HepG2 (cell line): ENCODE data around the gene MPZL3. TPM values are rescaled to one million over a fixed set of nuclear protein-coding genes. Genes with fewer than 3 reads are reported as not detected.

ENCODE experiments used
- ATF7 ChIP-seq, 2 experiments: fragments of 450-650 bp in 1 of 2; sonication (generic) in 1 of 2; formaldehyde crosslinking in 1 of 2; IDR thresholded peaks; 2 replicates each; pipeline versions ENCODE4 v1.4.0 to v1.6.1; 2016 to 2020; ENCODE audit warnings: antibody characterized with exemption in 1 of 2, mild to moderate bottlenecking in 1 of 2, missing genetic modification reagents in 1 of 2
- BRCA1 ChIP-seq: sonication (generic); formaldehyde crosslinking; IDR thresholded peaks from 2 replicates; pipeline ENCODE4 v1.4.0; 2020; ENCODE audit warnings: missing genetic modification reagents
- CHCHD3 ChIP-seq: sonication (generic); formaldehyde crosslinking; IDR thresholded peaks from 2 replicates; pipeline ENCODE4 v1.8.0; 2022; ENCODE audit warnings: mild to moderate bottlenecking, missing genetic modification reagents, moderate library complexity
- ELF1 ChIP-seq: sonication (generic); formaldehyde crosslinking; IDR thresholded peaks from 2 replicates; pipeline ENCODE4 v1.4.0; 2020; ENCODE audit warnings: missing genetic modification reagents
- ETV5 ChIP-seq: IDR thresholded peaks from 2 replicates; pipeline ENCODE4 v1.6.1; 2018; ENCODE audit warnings: missing biosample characterization, missing genetic modification reagents, inconsistent platforms, borderline replicate concordance
- FOXP1 ChIP-seq, 2 experiments: fragments of 450-650 bp in 1 of 2; IDR thresholded peaks; 2 replicates each; pipeline ENCODE4 v1.6.1; 2017 to 2018; ENCODE audit warnings: antibody characterized with exemption in 1 of 2
- HHEX ChIP-seq: IDR thresholded peaks from 2 replicates; pipeline ENCODE4 v1.6.1; 2016; ENCODE audit warnings: control low read depth
- HOXA3 ChIP-seq: sonication (generic); formaldehyde crosslinking; IDR thresholded peaks from 2 replicates; pipeline ENCODE4 v1.5.0; 2020; ENCODE audit warnings: missing genetic modification reagents
- KDM4B ChIP-seq: sonication (generic); formaldehyde crosslinking; IDR thresholded peaks from 2 replicates; pipeline ENCODE4 v1.4.0; 2020; ENCODE audit warnings: missing genetic modification reagents
- POLR2G ChIP-seq: fragments of 200-400 bp; formaldehyde crosslinking; IDR thresholded peaks from 2 replicates; pipeline ENCODE4 v1.6.1; 2018; ENCODE audit warnings: mild to moderate bottlenecking, low read depth, low read length, moderate library complexity
- RAD51 ChIP-seq: fragments of 450-650 bp; IDR thresholded peaks from 2 replicates; pipeline ENCODE4 v1.6.1; 2016; ENCODE audit warnings: borderline replicate concordance
- SPEN ChIP-seq: sonication (generic); formaldehyde crosslinking; IDR thresholded peaks from 2 replicates; pipeline ENCODE4 v1.5.1; 2020; ENCODE audit warnings: low read depth, mild to moderate bottlenecking, missing genetic modification reagents
- TAF1 ChIP-seq: sonication (generic); formaldehyde crosslinking; IDR thresholded peaks from 2 replicates; pipeline ENCODE4 v1.4.0; 2020; ENCODE audit warnings: missing genetic modification reagents
- TGIF2 ChIP-seq: IDR thresholded peaks from 2 replicates; pipeline ENCODE4 v1.6.1; 2016; ENCODE audit warnings: control low read depth, missing compliant biosample characterization
- YEATS4 ChIP-seq: sonication (generic); formaldehyde crosslinking; IDR thresholded peaks from 2 replicates; pipeline ENCODE4 v1.4.0; 2020; ENCODE audit warnings: missing genetic modification reagents, borderline replicate concordance
- ZBTB20 ChIP-seq: sonication (generic); formaldehyde crosslinking; IDR thresholded peaks from 2 replicates; pipeline ENCODE4 v1.8.1; 2023; ENCODE audit warnings: missing genetic modification reagents, low read depth, mild to moderate bottlenecking, borderline replicate concordance
- ZFY ChIP-seq: sonication (generic); formaldehyde crosslinking; IDR thresholded peaks from 2 replicates; pipeline ENCODE4 v1.4.0; 2020; ENCODE audit warnings: missing genetic modification reagents
- ZIK1 ChIP-seq: sonication (generic); formaldehyde crosslinking; IDR thresholded peaks from 2 replicates; pipeline ENCODE4 v1.5.0; 2020; ENCODE audit warnings: mild to moderate bottlenecking, low read depth, missing genetic modification reagents, borderline replicate concordance
- ZNF33B ChIP-seq: sonication (generic); formaldehyde crosslinking; IDR thresholded peaks from 2 replicates; pipeline ENCODE4 v1.5.1; 2020; ENCODE audit warnings: mild to moderate bottlenecking, missing genetic modification reagents
- ZNF556 ChIP-seq: sonication (generic); formaldehyde crosslinking; IDR thresholded peaks from 2 replicates; pipeline ENCODE4 v1.4.0; 2020; ENCODE audit warnings: mild to moderate bottlenecking, missing genetic modification reagents, borderline replicate concordance
- ZNF605 ChIP-seq: sonication (generic); formaldehyde crosslinking; IDR thresholded peaks from 2 replicates; pipeline ENCODE4 v1.8.0; 2022; ENCODE audit warnings: mild to moderate bottlenecking, missing genetic modification reagents
- ZNF776 ChIP-seq: sonication (generic); formaldehyde crosslinking; IDR thresholded peaks from 2 replicates; pipeline ENCODE4 v1.4.0; 2020; ENCODE audit warnings: mild to moderate bottlenecking, missing genetic modification reagents
- polyA plus RNA-seq, 8 experiments: library from polyadenylated mRNA; depleted of rRNA in 3 of 8; stranded (reverse) in 7 of 8; unstranded in 1 of 8; fragments of >200 nt; fragmentation: Illumina TruSeq in 4 of 8; extraction: Trizol in 4 of 8; gene quantifications; 2 replicates each; pipeline versions ENCODE4 v1.2.1 to v1.2.3, GENCODE V29; 2011 to 2016; ENCODE audit warnings: low read depth in 4 of 8, missing spikeins in 1 of 8, mixed read lengths in 1 of 8; ENCODE audit not compliant: insufficient read depth in 1 of 8
- total RNA-seq, 5 experiments: library from RNA; depleted of rRNA; stranded (reverse); fragments of >200 nt; fragmentation: Illumina TruSeq; extraction: Trizol; gene quantifications; 2 replicates each; pipeline ENCODE4 v1.2.3, GENCODE V29; 2016; ENCODE audit warnings: low read depth in 1 of 5
- TF ChIP-seq, protein P1 (sequence below): sonication (generic); formaldehyde crosslinking; IDR thresholded peaks from 2 replicates; pipeline ENCODE4 v1.5.1; 2020; ENCODE audit warnings: mild to moderate bottlenecking, moderate library complexity, missing genetic modification reagents
- TF ChIP-seq, protein P2 (sequence below): sonication (generic); formaldehyde crosslinking; IDR thresholded peaks from 2 replicates; pipeline ENCODE4 v1.8.1; 2023; ENCODE audit warnings: mild to moderate bottlenecking, missing genetic modification reagents, borderline replicate concordance
- TF ChIP-seq, protein P3 (sequence below): sonication (generic); formaldehyde crosslinking; IDR thresholded peaks from 2 replicates; pipeline ENCODE4 v1.9.0; 2022; ENCODE audit warnings: missing genetic modification reagents, mild to moderate bottlenecking, borderline replicate concordance
- TF ChIP-seq, protein P4 (sequence below): sonication (generic); formaldehyde crosslinking; IDR thresholded peaks from 2 replicates; pipeline ENCODE4 v1.8.1; 2022; ENCODE audit warnings: mild to moderate bottlenecking, missing genetic modification reagents

Gene MPZL3
- total and polyA plus RNA-seq, 2 of the 13 experiments (the other 11 are each of a cell fraction or from before 2014, with no cell fraction given), result 5.3 to 9.3 TPM

DNA sequence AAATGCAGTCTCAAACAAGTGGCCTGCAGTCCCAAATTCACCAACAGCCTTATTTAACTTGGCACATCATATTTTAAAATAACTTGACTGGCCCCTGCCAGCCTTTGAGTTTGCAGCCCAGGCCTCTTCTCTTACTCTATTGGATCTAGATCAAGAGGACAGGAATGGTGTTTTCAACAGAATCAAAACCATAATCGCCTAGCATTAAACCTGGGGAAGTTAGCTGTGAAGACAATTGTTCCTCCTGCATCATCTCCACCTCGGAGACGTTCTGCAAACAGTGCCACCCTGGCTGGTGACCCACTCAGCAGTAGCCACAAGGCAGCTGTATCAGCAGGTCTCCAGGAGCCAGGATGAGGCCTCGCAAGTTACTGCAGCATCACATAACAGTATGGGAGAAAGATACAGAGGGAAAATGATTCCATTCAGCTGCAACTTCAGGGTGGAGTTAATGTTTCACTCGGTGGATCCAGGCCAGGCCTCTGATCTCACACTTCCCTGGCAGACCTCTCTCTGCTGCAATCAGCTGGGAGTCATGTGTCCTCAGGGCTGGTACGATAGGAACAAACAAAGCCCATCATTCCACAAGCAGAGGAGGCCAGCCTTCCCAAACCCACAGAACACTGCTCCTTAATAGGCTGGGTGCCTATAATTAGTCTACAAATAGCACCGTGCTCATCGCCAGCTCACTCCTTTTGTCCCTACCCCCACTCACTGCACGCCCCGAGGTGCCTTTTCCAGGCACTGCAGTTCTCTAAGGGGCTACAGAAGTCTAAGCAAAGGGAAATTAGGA is 57.1 kb downstream of the MPZL3 start (continued):
- TF ChIP-seq, protein P1, sequence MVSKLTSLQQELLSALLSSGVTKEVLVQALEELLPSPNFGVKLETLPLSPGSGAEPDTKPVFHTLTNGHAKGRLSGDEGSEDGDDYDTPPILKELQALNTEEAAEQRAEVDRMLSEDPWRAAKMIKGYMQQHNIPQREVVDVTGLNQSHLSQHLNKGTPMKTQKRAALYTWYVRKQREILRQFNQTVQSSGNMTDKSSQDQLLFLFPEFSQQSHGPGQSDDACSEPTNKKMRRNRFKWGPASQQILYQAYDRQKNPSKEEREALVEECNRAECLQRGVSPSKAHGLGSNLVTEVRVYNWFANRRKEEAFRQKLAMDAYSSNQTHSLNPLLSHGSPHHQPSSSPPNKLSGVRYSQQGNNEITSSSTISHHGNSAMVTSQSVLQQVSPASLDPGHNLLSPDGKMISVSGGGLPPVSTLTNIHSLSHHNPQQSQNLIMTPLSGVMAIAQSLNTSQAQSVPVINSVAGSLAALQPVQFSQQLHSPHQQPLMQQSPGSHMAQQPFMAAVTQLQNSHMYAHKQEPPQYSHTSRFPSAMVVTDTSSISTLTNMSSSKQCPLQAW (CRISPR knock-in tag), result peak; percentile 99
- TF ChIP-seq POLR2G (peak; percentile 72), RAD51 (peak; percentile 65), TGIF2 (CRISPR knock-in tag) (0 out of 2 replicates have a peak, but pooled peaks have one; percentile 59), BRCA1 (0 out of 2 replicates have a peak, but pooled peaks have one; percentile 58), ZNF776 (CRISPR knock-in tag) (no peak), ELF1 (peak; percentile 34; the same call in 1 of the 2 replicates), KDM4B (CRISPR knock-in tag) (peak; percentile 55; the same call in 1 of the 2 replicates), ETV5 (CRISPR knock-in tag) (peak; percentile 72; the same call in 1 of the 2 replicates), ZNF605 (CRISPR knock-in tag) (peak; percentile 83), ATF7 (IDR thresholded peaks at IDR 0.05) (peak; percentile 45; the same call in 1 of the 2 replicates), ATF7 (CRISPR knock-in tag; IDR thresholded peaks at IDR 0.05) (peak; percentile 89), ZNF33B (CRISPR knock-in tag) (no peak), SPEN (CRISPR knock-in tag) (peak; percentile 74), ZNF556 (CRISPR knock-in tag) (0 out of 2 replicates have a peak, but pooled peaks have one; percentile 56), FOXP1 (IDR thresholded peaks at IDR 0.05) (no peak), FOXP1 (CRISPR knock-in tag; IDR thresholded peaks at IDR 0.05) (peak; percentile 39; the same call in 1 of the 2 replicates), TAF1 (CRISPR knock-in tag) (peak; percentile 40; the same call in 1 of the 2 replicates), ZFY (peak; percentile 70; the same call in 1 of the 2 replicates), ZBTB20 (CRISPR knock-in tag) (no peak), YEATS4 (CRISPR knock-in tag) (no peak), HHEX (no peak; the same call in 1 of the 2 replicates), CHCHD3 (CRISPR knock-in tag) (no peak), ZIK1 (CRISPR knock-in tag) (no peak), HOXA3 (peak; percentile 90)
- TF ChIP-seq, protein P2, sequence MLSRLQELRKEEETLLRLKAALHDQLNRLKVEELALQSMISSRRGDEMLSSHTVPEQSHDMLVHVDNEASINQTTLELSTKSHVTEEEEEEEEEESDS (CRISPR knock-in tag), result 0 out of 2 replicates have a peak, but pooled peaks have one; percentile 46
- TF ChIP-seq, protein P3, sequence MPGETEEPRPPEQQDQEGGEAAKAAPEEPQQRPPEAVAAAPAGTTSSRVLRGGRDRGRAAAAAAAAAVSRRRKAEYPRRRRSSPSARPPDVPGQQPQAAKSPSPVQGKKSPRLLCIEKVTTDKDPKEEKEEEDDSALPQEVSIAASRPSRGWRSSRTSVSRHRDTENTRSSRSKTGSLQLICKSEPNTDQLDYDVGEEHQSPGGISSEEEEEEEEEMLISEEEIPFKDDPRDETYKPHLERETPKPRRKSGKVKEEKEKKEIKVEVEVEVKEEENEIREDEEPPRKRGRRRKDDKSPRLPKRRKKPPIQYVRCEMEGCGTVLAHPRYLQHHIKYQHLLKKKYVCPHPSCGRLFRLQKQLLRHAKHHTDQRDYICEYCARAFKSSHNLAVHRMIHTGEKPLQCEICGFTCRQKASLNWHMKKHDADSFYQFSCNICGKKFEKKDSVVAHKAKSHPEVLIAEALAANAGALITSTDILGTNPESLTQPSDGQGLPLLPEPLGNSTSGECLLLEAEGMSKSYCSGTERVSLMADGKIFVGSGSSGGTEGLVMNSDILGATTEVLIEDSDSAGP (CRISPR knock-in tag), result peak; percentile 79
- TF ChIP-seq, protein P4, sequence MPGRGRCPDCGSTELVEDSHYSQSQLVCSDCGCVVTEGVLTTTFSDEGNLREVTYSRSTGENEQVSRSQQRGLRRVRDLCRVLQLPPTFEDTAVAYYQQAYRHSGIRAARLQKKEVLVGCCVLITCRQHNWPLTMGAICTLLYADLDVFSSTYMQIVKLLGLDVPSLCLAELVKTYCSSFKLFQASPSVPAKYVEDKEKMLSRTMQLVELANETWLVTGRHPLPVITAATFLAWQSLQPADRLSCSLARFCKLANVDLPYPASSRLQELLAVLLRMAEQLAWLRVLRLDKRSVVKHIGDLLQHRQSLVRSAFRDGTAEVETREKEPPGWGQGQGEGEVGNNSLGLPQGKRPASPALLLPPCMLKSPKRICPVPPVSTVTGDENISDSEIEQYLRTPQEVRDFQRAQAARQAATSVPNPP (CRISPR knock-in tag), result 0 out of 2 replicates have a peak, but pooled peaks have one; percentile 9
